ENCODE results near the gene TGFBR3.

TGFBR3 gene

DNA sequence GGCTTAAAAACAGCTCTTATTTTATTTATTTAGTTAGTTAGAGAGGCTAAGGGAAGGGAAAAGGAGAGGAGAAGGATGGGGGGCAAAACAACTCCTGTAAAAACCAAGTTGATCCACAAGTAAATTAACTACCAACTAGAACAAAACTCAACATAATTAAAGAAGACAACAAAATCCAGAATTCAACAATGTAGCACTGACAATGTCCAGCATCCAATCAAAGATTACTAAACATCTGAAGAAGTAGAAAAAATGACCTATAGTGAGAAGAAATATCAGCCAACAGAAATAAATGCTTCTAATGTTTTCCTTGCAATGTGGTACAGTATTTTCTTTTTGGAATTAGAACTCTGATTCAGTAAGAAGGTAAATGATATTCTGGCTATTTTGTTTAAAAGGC, 225.2 kb downstream of the TGFBR3 start:
- Histone ChIP-seq H3K27ac (ENCODE audit: low read depth, low read length) (no peak overlapping the region), H3K36me3 (ENCODE audit: low read length) (no peaks in the 10 kb centered on the region), H2AFZ (ENCODE audit: low read depth, low read length, severe bottlenecking) (no peak overlapping the region), H3K9ac (ENCODE audit: low read length) (no peak overlapping the region), H3F3A (ENCODE audit: insufficient read depth) (no peaks in the 10 kb centered on the region), H3K27me3 (ENCODE audit: low read length) (no peaks in the 10 kb centered on the region), H3K79me2 (ENCODE audit: insufficient read depth, low read length) (no peaks in the 10 kb centered on the region), H3K9me2 (replicated peaks; ENCODE audit: insufficient read depth, low read length) (no peaks in the 10 kb centered on the region), H3K9me3 (ENCODE audit: insufficient read depth, low read length) (no peaks in the 10 kb centered on the region), H4K20me1 (ENCODE audit: low read depth, low read length) (no peaks in the 10 kb centered on the region), H3K4me3 (ENCODE audit: insufficient read depth, low read length, poor library complexity, severe bottlenecking) (no peak overlapping the region), H3K4me2 (ENCODE audit: low read depth, low read length, poor library complexity, severe bottlenecking) (no peak overlapping the region)
- no peak for TF ChIP-seq EZH2phosphoT487 (conservative IDR thresholded peaks at IDR 0.05; ENCODE audit: low read length)

DNA sequence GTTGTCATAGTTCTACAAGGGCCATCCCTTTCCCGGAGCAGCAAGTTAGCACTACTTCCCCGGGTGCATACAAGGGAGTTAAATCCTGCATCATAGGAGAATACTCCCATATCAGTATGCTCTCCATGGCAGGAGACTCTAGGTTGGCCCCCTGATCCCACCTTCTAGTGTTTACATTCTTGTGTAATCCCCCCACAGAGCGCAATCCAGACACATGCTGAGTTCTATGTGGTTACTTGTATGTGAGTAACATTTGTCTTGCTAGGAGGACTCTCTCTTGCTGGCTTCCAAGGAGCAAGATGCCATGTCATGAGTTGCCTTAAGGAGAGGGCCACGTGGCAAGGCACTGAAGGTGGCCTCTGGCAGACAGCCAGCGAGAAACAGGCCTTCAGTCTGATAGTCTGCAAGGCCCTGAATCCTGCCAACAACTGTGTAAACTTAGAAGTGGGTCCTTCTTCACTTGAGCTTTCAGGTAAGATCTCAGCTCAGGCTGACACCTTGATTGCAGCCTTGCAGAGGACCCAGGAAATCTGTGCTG, 230.0 kb downstream of the TGFBR3 start:
- no peaks in the 10 kb centered on the region for H3F3A ChIP-seq (ENCODE audit: insufficient read depth)
- H2AFZ ChIP-seq (ENCODE audit: low read depth, low read length, severe bottlenecking) = no peak overlapping the region
- H3K9ac ChIP-seq (ENCODE audit: low read length) = no peak overlapping the region
- no peaks in the 10 kb centered on the region for H3K9me3 ChIP-seq (ENCODE audit: insufficient read depth, low read length)
- no peaks in the 10 kb centered on the region for H3K36me3 ChIP-seq (ENCODE audit: low read length)
- H3K4me2 ChIP-seq (ENCODE audit: low read depth, low read length, poor library complexity, severe bottlenecking) = no peak overlapping the region
- H3K9me2 ChIP-seq (replicated peaks; ENCODE audit: insufficient read depth, low read length) = no peaks in the 10 kb centered on the region
- H3K4me3 ChIP-seq (ENCODE audit: insufficient read depth, low read length, poor library complexity, severe bottlenecking) = no peak overlapping the region
- no peak overlapping the region for H3K27ac ChIP-seq (ENCODE audit: low read depth, low read length)
- TF ChIP-seq, protein P1, sequence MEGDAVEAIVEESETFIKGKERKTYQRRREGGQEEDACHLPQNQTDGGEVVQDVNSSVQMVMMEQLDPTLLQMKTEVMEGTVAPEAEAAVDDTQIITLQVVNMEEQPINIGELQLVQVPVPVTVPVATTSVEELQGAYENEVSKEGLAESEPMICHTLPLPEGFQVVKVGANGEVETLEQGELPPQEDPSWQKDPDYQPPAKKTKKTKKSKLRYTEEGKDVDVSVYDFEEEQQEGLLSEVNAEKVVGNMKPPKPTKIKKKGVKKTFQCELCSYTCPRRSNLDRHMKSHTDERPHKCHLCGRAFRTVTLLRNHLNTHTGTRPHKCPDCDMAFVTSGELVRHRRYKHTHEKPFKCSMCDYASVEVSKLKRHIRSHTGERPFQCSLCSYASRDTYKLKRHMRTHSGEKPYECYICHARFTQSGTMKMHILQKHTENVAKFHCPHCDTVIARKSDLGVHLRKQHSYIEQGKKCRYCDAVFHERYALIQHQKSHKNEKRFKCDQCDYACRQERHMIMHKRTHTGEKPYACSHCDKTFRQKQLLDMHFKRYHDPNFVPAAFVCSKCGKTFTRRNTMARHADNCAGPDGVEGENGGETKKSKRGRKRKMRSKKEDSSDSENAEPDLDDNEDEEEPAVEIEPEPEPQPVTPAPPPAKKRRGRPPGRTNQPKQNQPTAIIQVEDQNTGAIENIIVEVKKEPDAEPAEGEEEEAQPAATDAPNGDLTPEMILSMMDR (IDR thresholded peaks at IDR 0.05; ENCODE audit: insufficient read depth, low read length, poor library complexity, severe bottlenecking) = no peak
- no peak for TF ChIP-seq EZH2phosphoT487 (conservative IDR thresholded peaks at IDR 0.05; ENCODE audit: low read length)
- H4K20me1 ChIP-seq (ENCODE audit: low read depth, low read length) = no peaks in the 10 kb centered on the region
- H3K79me2 ChIP-seq (ENCODE audit: insufficient read depth, low read length) = no peaks in the 10 kb centered on the region
- H3K27me3 ChIP-seq (ENCODE audit: low read length) = no peaks in the 10 kb centered on the region

DNA sequence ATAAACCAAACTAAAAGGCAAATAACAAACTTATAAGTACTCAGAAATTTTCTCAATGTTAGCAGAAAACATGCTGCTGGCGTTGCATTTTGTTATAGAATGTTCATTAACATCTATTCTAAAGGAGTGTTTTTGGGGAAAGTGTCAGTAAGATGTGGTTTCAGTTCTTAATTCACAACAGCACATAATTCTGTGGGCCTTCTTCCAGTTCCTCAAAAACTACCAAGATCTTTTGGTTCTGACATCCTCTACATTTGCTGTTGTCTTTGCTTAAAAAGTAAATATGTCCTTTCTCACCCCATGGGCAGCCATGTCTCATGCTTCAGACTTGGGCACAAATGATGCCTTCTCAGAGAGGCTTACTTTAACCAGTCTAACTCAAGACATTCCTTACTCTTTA, 232.8 kb downstream of the TGFBR3 start:
- H3F3A ChIP-seq (ENCODE audit: insufficient read depth) = no peaks in the 10 kb centered on the region
- H3K27me3 ChIP-seq (ENCODE audit: low read length) = no peaks in the 10 kb centered on the region
- no peaks in the 10 kb centered on the region for H3K9me3 ChIP-seq (ENCODE audit: insufficient read depth, low read length)
- H3K79me2 ChIP-seq (ENCODE audit: insufficient read depth, low read length) = no peaks in the 10 kb centered on the region
- no peaks in the 10 kb centered on the region for H4K20me1 ChIP-seq (ENCODE audit: low read depth, low read length)
- no peak overlapping the region for H3K27ac ChIP-seq (ENCODE audit: low read depth, low read length)
- no peak overlapping the region for H3K4me3 ChIP-seq (ENCODE audit: insufficient read depth, low read length, poor library complexity, severe bottlenecking)
- no peaks in the 10 kb centered on the region for H3K36me3 ChIP-seq (ENCODE audit: low read length)
- no peak overlapping the region for H2AFZ ChIP-seq (ENCODE audit: low read depth, low read length, severe bottlenecking)
- no peak overlapping the region for H3K4me2 ChIP-seq (ENCODE audit: low read depth, low read length, poor library complexity, severe bottlenecking)
- TF ChIP-seq, protein P1 (IDR thresholded peaks at IDR 0.05; ENCODE audit: insufficient read depth, low read length, poor library complexity, severe bottlenecking) = no peak
- no peak for TF ChIP-seq EZH2phosphoT487 (conservative IDR thresholded peaks at IDR 0.05; ENCODE audit: low read length)
- no peak overlapping the region for H3K9ac ChIP-seq (ENCODE audit: low read length)
- H3K9me2 ChIP-seq (replicated peaks; ENCODE audit: insufficient read depth, low read length) = no peaks in the 10 kb centered on the region

DNA sequence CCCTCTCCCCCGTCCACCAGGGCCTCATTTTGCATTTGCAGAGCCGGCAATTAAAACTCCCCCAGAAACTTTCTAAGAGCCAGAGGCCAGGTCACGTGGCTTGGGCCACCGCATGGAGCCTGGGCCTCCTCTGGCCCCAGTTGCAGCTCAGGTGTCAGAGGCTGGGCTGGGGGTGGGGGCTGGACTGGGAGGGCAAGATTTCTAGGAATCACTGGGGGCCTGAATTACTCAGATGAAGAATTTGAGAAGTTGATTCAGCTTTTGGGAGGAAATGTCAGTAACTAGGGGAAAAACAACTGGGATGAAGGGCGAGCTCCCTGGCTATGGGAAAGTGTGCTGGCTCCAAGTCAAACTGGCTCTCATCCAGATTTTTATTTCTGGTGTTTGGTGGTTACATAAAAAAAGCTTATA, 234.3 kb downstream of the TGFBR3 start:
- TF ChIP-seq, protein P1 (IDR thresholded peaks at IDR 0.05; ENCODE audit: insufficient read depth, low read length, poor library complexity, severe bottlenecking) = no peak
- TF ChIP-seq EZH2phosphoT487 (conservative IDR thresholded peaks at IDR 0.05; ENCODE audit: low read length) = no peak
- H3K9me2 ChIP-seq (replicated peaks; ENCODE audit: insufficient read depth, low read length) = no peaks in the 10 kb centered on the region
- H3K4me2 ChIP-seq (ENCODE audit: low read depth, low read length, poor library complexity, severe bottlenecking) = no peak overlapping the region
- H3F3A ChIP-seq (ENCODE audit: insufficient read depth) = no peaks in the 10 kb centered on the region
- H3K27ac ChIP-seq (ENCODE audit: low read depth, low read length) = no peak overlapping the region
- H3K4me3 ChIP-seq (ENCODE audit: insufficient read depth, low read length, poor library complexity, severe bottlenecking) = no peak overlapping the region
- no peaks in the 10 kb centered on the region for H3K27me3 ChIP-seq (ENCODE audit: low read length)
- no peaks in the 10 kb centered on the region for H3K79me2 ChIP-seq (ENCODE audit: insufficient read depth, low read length)
- no peaks in the 10 kb centered on the region for H3K9me3 ChIP-seq (ENCODE audit: insufficient read depth, low read length)
- no peak overlapping the region for H3K9ac ChIP-seq (ENCODE audit: low read length)
- H2AFZ ChIP-seq (ENCODE audit: low read depth, low read length, severe bottlenecking) = no peak overlapping the region
- no peaks in the 10 kb centered on the region for H3K36me3 ChIP-seq (ENCODE audit: low read length)
- H4K20me1 ChIP-seq (ENCODE audit: low read depth, low read length) = no peaks in the 10 kb centered on the region
